ENCODE data around the gene MPV17.
"Not testable (repeated sequence)": the region's sequence is repeated elsewhere in the genome, so short reads cannot be mapped to it uniquely, and the experiment has no call there.

Gene MPV17

GRCh38 chr2:27322301-27322765 is 564 bp downstream of the MPV17 start:
- H4K20me1 ChIP-seq (ENCODE audit: insufficient read depth, low read length) = no peaks in the 10 kb centered on the region
- H3K27ac ChIP-seq (ENCODE audit: low read depth, low read length, poor library complexity, severe bottlenecking) = peak overlapping the region; percentile 74
- H3F3A ChIP-seq (ENCODE audit: insufficient read depth, low read length) = peaks cover 5% of the 10 kb centered on the region
- peak overlapping the region; percentile 99 for H3K4me2 ChIP-seq (ENCODE audit: low read length)
- H3K36me3 ChIP-seq (ENCODE audit: insufficient read depth, low read length) = peaks cover 20% of the 10 kb centered on the region
- H2AFZ ChIP-seq (ENCODE audit: low read length) = no peak overlapping the region
- H3K9me3 ChIP-seq (ENCODE audit: low read length) = no peaks in the 10 kb centered on the region
- H3K4me1 ChIP-seq (ENCODE audit: insufficient read depth, low read length, severe bottlenecking) = peaks cover 21% of the 10 kb centered on the region
- H3K9ac ChIP-seq (ENCODE audit: low read length) = peak overlapping the region; percentile 100
- TF ChIP-seq EZH2 (IDR thresholded peaks at IDR 0.05; ENCODE audit: borderline replicate concordance, low read length) (no peak), CTCF (IDR thresholded peaks at IDR 0.05; ENCODE audit: low read length) (no peak)
- no peaks in the 10 kb centered on the region for H3K27me3 ChIP-seq (ENCODE audit: insufficient read depth, low read length)
- peaks cover 3% of the 10 kb centered on the region; the same call in 1 of the 2 replicates for H3K79me2 ChIP-seq (ENCODE audit: insufficient read depth, low read length)
- no peaks in the 10 kb centered on the region for H3K9me2 ChIP-seq (ENCODE audit: low read depth, low read length)
- peak overlapping the region; percentile 97 for H3K4me3 ChIP-seq (ENCODE audit: low read depth, low read length, poor library complexity, severe bottlenecking)

GRCh38 chr2:27320958-27321543 is 1.8 kb downstream of the MPV17 start:
- Histone ChIP-seq H3K27ac (ENCODE audit: low read depth, low read length, poor library complexity, severe bottlenecking) (no peak overlapping the region), H3K4me1 (ENCODE audit: insufficient read depth, low read length, severe bottlenecking) (peaks cover 21% of the 10 kb centered on the region), H3K4me2 (ENCODE audit: low read length) (peak overlapping the region; percentile 99; the same call in 1 of the 2 replicates), H3K27me3 (ENCODE audit: insufficient read depth, low read length) (no peaks in the 10 kb centered on the region), H3K36me3 (ENCODE audit: insufficient read depth, low read length) (peaks cover 14% of the 10 kb centered on the region), H3K79me2 (ENCODE audit: insufficient read depth, low read length) (peaks cover 3% of the 10 kb centered on the region; the same call in 1 of the 2 replicates), H3K4me3 (ENCODE audit: low read depth, low read length, poor library complexity, severe bottlenecking) (no peak overlapping the region), H4K20me1 (ENCODE audit: insufficient read depth, low read length) (no peaks in the 10 kb centered on the region), H2AFZ (ENCODE audit: low read length) (no peak overlapping the region), H3F3A (ENCODE audit: insufficient read depth, low read length) (peaks cover 5% of the 10 kb centered on the region), H3K9me2 (ENCODE audit: low read depth, low read length) (no peaks in the 10 kb centered on the region), H3K9ac (ENCODE audit: low read length) (peak overlapping the region; percentile 100; the same call in 1 of the 2 replicates), H3K9me3 (ENCODE audit: low read length) (no peaks in the 10 kb centered on the region)
- TF ChIP-seq CTCF (IDR thresholded peaks at IDR 0.05; ENCODE audit: low read length) = no peak
- TF ChIP-seq EZH2 (IDR thresholded peaks at IDR 0.05; ENCODE audit: borderline replicate concordance, low read length) = no peak

- not testable (repeated sequence) for H4K20me1 ChIP-seq (ENCODE audit: insufficient read depth, low read length); H3K4me2 ChIP-seq (ENCODE audit: low read length); H3K79me2 ChIP-seq (ENCODE audit: insufficient read depth, low read length); H3F3A ChIP-seq (ENCODE audit: insufficient read depth, low read length); H3K9me2 ChIP-seq (ENCODE audit: low read depth, low read length); H2AFZ ChIP-seq (ENCODE audit: low read length); H3K9me3 ChIP-seq (ENCODE audit: low read length); H3K27me3 ChIP-seq (ENCODE audit: insufficient read depth, low read length); H3K4me3 ChIP-seq (ENCODE audit: low read depth, low read length, poor library complexity, severe bottlenecking); H3K27ac ChIP-seq (ENCODE audit: low read depth, low read length, poor library complexity, severe bottlenecking); H3K9ac ChIP-seq (ENCODE audit: low read length)
- Histone ChIP-seq H3K36me3 (ENCODE audit: insufficient read depth, low read length) (peaks cover 10% of the 10 kb centered on the region; the same call in 1 of the 2 replicates), H3K4me1 (ENCODE audit: insufficient read depth, low read length, severe bottlenecking) (peaks cover 21% of the 10 kb centered on the region)
These were observed 3.1 kb downstream of the MPV17 start for GRCh38 chr2:27319839-27320238.
